Stimulated activated CD8-positive, alpha-beta memory T cell treated with anti-CD3 and anti-CD28 coated beads, Interleukin-2, amount 100 ng/mL, for 1 hour (primary cell): ENCODE results near the gene P2RX2.

Experiments
- DNase-seq, 2 donors: peaks; one replicate each; pipeline ENCODE4 v3.0.0-alpha.2; 2020; ENCODE audit warnings: low read depth in 2 of 2

Gene P2RX2

DNA sequence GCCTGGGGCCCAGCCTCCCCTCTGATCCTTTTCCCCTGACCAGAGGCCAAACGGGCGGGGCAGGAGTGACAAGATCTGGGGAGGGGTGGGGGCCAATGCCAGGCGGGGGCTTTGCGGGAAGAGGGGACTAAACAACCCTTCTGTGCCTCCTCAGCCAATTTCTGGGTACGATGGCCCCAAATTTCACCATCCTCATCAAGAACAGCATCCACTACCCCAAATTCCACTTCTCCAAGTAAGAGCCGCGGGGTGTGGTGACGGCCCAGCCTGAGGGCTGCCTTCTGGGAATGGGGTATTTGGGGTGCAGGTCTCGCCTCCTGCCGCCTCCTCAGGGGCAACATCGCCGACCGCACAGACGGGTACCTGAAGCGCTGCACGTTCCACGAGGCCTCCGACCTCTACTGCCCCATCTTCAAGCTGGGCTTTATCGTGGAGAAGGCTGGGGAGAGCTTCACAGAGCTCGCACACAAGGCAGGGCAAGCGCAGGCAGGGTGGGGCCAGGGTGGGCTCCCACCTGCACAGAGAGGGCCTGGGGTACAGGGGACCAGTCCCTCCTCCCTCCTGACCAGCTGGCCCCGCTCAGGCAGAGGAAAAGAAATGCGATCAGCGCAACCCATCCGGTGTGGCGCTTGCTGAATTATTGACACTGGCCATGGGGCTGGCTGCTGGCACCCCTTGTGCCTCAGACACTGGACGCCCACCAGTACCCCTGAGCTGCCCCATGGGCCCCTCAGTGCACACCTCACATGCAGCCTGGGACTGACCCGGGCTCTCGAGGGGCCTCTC lies 1.7 kb downstream of the P2RX2 start:
- DNase-seq = no peak

DNA sequence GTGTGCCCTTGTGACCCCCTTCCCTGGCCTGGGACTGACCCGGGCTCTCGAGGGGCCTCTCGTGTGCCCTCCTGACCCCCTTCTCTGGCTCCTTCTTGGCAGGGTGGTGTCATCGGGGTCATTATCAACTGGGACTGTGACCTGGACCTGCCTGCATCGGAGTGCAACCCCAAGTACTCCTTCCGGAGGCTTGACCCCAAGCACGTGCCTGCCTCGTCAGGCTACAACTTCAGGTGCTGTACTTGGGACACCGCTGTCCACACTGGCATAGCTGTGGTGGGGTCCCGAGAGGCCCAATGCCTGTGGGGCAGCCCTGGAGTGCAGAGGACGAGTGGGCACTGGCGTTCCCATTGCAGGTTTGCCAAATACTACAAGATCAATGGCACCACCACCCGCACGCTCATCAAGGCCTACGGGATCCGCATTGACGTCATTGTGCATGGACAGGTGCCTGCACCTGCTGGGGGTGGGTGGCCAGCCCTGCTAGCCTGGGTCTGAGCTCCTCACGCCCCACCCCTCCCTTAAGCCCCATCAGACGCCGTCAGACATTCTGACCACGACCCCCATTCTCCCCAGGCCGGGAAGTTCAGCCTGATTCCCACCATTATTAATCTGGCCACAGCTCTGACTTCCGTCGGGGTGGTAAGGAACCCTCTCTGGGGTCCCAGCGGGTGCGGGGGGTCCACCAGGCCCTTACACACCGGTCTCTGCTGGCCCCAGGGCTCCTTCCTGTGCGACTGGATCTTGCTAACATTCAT lies 2.5 kb downstream of the P2RX2 start:
- DNase-seq = no peak

DNA sequence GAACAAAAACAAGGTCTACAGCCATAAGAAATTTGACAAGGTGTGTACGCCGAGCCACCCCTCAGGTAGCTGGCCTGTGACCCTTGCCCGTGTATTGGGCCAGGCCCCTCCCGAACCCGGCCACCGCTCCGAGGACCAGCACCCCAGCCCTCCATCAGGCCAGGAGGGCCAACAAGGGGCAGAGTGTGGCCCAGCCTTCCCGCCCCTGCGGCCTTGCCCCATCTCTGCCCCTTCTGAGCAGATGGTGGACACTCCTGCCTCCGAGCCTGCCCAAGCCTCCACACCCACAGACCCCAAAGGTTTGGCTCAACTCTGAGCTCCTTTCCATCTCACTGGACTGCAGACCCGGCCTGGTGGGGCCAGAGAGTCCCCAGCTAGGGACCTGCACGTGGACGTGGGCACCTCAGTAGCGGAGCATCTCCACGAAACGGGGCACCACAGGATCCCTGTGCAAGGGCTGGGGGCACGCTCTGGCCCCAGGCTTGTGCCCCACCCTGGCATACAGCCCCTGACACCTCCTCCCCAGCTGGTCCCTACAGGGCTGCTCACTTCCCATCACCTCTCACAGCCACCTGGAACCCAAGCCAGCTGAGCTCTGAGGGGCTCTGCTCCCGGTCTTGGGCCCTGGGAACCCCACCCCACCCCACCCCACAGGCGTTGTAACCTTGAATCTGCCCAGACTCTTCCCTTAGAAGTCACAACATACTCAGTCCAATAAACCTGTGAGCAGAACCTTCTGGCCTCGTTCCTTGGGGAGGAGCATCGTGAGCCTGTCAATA lies 3.3 kb downstream of the P2RX2 start:
- no peak for DNase-seq

DNA sequence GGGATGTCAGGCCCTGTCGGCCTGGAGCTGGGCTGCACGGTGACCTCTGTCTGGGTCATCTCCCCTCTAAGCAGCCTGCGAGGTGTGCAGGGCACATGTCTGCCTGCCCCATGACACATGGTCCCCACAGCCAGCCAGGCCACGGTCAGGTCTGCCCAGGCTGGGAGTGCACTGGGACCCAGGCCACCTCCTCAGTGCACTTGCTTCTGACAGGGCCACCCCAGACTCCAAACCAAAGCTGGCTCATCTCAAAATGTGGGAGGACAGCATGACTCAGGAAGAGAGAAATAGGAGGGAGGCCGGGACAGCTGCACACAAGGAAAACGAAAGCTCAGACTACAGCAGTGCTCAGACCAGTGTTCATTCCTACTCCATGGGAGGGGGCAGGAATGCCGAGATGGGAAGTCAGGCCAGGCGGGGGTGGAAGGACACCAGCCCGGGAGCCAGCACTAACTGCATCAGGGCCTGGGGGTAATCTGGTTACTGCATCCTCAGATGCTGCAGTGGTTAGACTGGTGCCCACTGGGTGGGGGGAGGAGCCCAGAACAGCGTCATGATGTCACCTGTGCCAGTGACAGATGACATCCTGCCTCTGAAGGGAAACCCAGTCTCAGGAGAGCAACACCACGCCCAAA lies 4.0 kb downstream of the P2RX2 start:
- DNase-seq = no peak

DNA sequence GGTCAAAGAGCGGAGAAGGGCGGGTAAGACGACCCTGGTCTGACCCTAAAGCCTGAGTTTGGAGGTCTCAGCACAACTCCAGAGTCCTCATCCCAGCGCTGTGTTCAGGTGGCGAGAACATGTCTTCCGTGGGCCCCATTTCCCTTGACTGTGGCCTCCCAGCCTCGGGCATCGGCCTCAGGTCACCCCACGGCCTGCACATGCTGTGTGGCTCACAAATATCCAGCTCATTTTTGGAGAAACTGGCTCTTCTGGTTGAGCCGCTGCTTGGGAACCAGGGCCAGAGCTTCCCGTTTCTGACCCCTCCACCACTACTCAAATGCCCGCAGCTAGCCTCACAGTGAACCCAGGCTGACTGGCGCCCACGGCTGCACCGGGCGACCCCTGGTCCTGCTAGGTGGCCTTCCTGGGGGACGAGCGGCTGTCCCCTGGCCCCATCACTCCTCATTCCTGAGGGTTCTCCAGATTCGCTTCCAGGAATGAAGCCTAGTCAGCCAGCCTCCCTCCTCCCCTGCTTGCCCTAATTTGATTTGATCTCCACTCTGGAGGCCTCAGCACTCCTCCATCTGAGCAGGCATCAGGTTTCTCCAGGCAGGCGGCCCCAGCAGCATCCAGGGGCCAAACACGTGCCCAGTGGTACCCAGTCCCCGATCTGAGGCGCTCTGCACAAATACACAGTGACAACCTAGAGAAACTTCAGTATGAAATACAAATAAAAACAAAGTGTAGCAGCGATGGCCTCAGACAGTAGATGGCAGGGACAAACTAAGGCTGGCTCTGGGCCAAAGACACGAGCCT lies 4.7 kb downstream of the P2RX2 start:
- DNase-seq = no peak

DNA sequence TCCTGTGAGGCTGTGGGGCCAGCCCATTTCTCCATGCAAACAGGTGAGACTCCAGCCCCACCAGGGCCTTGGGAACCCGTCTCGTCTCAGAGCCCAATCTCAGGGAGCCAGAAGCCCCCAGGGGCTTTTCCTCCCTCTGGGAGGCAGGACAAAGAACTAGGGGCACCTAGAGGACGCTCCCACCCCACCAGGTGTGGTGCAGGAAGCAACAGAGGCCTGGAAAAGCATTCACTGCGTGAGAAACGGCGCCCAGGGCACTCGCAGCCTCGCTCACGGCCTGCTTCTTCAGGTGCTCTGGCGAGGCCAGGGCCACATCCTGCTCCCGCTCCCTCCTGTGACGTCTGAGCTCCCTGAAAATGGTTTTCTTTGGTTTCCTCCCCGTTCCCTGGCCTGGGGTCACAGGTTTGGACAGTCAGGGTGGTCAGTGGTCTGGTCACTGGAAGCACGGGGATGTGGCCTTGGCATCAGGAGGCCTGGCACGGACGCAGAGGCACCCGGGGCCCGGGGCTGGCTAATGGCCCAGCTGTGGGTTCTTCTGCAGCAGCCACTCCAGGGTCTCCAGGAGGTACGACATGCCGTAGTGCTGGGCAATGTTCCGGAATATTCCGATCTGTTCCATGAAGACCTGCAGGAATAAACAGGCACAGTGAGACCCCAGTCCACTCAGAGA lies 5.7 kb downstream of the P2RX2 start:
- no peak for DNase-seq

DNA sequence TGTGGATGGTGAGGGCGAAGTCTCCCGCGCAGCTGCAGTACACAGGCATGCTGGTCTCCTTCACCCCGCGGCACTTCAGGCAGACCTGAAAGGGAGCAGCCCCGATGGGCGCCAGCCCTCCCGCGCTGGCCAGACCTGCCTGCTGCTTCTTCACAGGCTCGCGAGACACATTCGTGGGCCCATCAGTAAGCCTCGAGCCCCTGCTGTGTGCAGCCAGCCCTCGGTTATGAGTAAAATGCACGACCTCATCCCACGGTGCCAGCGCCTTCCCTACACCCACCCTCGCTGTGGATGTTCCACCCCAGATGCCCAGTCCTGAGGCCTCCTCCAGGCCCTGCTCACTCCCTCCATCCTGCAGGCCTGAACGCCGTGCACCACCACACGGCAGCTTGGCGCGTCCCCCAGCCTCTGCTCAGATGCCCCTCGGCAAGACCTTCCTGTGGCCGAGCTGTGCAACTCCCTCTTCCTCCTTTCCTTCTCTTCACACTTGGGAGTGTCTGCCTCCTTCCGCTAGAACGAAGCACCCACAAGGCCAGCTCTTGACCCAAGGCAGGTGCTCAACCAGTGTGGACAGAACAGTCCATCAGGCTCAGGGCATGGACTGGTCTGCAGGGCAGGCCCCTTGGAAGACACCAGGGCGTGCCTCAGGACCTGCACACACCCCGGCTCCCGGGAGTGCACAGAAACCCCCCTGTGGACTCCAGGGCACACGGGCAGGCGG lies 6.5 kb downstream of the P2RX2 start:
- no peak for DNase-seq

GRCh38 chr12:132625731-132626430 lies 7.3 kb downstream of the P2RX2 start:
- no peak for DNase-seq

DNA sequence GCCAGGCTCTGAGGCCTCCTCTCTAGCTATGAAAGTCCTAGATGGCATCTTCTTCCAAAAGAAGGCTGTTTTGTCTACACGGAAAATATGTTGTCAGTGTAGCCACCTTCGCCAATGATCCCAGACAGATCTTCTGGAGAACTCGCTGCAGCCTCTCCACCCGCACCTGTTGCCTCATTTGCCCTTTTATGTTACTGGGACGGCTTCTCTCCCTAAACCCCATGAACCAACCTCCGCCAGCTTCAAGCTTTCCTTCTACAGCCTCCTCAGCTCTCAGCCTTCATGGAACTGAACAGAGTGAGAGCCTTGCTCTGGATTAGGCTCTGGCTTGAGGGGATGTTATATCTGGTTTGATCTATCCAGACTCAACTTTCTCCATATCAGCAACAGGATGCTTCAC lies 10.8 kb downstream of the P2RX2 start:
- DNase-seq = no peak

- no peak for DNase-seq
Observed at GRCh38 chr12:132630672-132631071, 12.1 kb downstream of the P2RX2 start.

DNA sequence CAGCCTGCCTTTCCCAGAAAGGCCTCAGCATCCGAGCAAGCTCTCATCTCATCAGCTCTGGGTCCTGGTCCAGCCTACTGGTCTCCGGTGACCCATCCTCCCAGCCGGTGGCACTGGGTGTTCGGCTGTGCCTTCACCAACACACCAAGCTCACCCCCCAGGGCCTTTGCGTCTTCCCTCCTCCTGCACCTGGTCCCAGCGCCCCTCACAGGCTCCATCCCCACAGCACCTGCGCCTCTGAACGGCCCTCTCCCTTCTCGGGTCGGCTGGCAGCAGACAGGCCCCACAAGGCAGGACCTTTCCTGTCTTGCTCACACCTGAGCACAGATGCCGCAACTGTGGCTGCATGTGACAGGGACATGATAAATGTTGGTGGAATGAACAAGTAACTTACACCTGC lies 13.1 kb downstream of the P2RX2 start:
- DNase-seq = no peak

GRCh38 chr12:132632521-132633228 lies 14.1 kb downstream of the P2RX2 start:
- no peak for DNase-seq

GRCh38 chr12:132633398-132633797 lies 14.8 kb downstream of the P2RX2 start:
- DNase-seq = no peak

- no peak for DNase-seq
Observed at GRCh38 chr12:132633901-132634300, 15.3 kb downstream of the P2RX2 start.

DNA sequence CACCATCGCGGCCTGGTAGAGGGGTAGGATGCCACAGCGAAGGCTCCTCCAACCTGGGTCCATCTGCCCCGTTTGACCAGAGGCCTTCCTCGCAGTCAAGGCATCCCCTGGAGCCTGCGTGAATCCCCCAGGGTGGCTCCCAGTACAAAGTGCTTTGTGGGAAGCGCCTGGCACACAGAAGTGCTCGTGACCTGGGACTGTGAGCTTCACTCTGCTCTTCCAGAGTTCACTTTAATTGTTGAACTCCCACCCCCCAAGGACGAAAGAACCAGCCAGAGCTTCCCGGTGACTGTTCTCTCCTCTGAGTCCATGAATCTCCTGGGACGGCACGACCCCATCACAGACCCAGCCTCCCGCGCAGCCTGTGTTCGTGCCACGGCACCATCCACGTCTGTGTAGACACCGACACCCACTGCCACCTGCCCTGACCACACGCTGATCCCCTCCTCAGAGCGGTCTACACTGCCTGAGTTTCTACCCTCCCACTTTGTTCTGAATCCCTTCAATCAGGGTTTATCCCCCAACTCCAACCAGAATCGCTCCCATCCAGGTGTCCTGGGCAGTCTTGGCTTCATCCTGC lies 15.9 kb downstream of the P2RX2 start:
- DNase-seq = no peak

DNA sequence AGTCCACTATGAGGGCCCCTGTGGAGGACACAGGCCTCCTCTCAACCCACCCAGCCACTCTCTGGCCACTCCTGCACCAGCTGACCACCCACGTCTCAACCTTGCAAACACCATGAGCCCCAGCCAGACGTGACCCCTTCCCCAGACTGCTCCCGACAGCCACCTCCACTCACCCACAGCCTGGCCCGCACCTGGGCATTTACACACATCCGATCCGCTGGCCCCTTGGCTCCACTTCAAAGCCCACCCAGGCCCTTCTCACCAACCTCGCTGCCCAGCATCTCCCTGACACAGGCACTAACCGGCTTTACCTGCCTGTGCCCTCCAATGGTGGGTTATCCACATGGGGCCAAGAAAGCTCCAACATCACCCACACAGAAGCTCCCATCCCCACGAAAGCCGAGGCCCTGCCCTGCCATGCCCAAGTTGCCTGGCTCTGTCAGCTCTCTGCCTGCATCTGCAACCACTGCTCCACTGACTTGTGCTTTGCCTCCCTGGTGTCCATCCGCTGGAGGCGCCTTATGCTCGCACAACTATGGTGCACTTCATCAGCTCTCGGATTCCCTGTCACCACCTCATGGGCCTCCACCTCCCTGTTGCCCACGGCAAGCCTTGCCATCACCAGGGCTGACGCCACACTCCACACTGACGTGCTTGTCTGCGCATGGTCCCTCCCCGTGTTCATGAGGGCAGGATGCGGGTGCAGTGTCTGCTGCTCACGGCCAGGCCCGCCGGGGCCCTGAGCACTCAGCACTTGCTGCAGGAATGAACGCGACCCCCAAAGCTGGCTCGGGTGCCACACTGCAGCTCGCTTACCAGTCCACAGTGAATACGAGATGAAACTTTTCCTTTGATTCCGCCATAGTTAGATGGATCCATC lies 16.7 kb downstream of the P2RX2 start:
- DNase-seq = no peak

DNA sequence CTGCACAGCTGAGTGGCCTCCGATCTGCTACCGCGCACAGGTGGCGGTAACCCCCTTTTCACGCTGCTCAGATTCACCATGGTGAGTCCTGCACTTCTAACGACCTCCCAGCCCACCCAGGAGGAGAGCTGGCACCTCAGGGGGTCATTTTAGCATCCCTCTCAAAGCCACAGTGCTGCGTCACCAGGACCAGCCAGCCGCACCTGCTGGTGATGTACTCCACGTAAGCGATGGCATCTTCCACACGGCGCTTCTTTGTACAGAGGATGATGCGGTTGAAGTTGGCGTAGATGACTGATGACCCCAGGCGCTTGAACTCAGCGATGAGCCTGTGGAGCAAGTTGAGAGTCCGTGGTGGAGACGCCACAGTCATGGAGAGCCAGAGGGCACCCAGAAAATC lies 19.2 kb downstream of the P2RX2 start:
- no peak for DNase-seq
